ENCODE results near the gene TLE5.

- TF ChIP-seq SPI1 (IDR thresholded peaks at IDR 0.05; ENCODE audit: borderline replicate concordance, low read depth) (no peak), CTCF (IDR thresholded peaks at IDR 0.05; ENCODE audit: insufficient read depth, low read length) (no peak)
These were observed 22.6 kb downstream of the TLE5 start for GRCh38 chr19:3039641-3040077.
